Measurements from ENCODE around the gene PPP3CA.
A peak's percentile ranks its signal among the peaks of the same experiment; 100 is the strongest.

PPP3CA gene

DNA sequence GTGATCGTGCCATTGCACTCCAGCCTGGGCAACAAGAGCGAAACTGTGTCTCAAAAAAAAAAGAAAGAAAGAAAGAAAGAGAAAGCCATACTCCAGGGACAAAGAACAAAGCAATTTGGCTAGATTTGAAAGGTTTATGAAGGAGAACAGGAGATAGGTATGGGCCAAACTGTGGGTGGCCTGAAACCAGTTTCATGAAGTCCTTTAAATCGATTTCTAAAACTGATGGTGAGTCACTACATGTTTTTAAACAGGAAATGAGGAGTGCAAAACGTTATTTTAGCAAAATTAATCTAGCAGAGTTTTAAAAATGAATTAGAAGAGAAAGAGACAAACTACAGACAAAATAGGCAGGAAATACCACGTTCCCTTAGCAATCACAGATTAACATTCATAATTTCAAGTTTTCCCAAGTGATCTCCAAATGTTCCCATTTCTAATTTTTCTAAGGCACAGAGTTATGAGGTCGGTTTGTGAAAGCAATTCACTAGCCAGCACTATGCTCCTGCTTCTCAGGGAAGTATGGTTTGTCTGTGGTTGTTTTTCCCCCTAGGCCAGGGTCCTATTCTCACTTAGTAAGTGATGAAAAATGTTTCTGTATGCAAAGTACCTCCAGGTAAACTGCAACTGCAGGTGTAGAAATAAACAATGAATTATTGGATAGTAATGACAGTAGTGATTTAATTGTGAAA lies 190.6 kb downstream of the PPP3CA start:
- no peak for TF ChIP-seq CTCF (IDR thresholded peaks at IDR 0.05; ENCODE audit: insufficient read depth, low read depth, low read length, missing control alignments)
- DNase-seq (ENCODE audit: low read depth), result no peak
- no peak overlapping the region for H3K4me3 ChIP-seq (ENCODE audit: low read length)

DNA sequence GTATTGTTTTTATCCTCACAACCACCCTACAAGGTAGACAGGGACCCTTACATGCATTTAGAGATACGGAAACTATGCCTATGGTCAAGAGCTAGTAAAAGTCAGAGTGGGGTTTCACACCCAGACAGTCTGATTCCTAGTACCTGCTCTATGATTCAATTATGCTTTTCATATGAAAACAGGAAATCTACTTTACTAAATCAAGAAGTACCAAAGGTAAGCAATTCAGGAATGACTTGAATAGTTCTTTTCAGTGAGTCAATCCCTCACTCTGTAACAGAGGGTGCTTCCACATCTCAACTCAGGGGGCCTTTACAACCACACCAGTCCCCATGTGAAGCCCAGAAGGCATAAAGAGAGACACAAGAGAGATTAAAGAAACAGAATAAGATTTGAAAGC lies 191.4 kb downstream of the PPP3CA start:
- DNase-seq (ENCODE audit: low read depth), result peak; percentile 24
- TF ChIP-seq CTCF (IDR thresholded peaks at IDR 0.05; ENCODE audit: insufficient read depth, low read depth, low read length, missing control alignments), result no peak

DNA sequence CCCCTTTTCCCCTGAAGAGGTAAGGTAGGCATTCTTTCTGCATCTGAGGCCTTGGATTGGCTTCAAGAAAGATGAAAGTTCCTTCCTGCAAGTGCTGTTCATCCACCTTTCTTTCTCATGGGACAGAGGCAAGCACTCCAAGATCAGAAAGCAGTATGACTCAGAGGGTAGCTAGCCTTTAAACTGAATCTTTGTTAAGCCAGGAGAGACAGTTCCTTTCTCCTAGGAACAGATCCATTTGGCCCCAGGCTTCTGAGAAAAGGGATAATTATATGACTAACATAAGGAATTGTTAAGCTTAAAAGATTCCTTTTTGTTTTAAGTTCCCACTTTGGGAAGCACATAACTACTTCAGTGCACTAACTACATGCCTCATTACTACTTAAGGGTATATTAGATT lies 192.0 kb downstream of the PPP3CA start:
- TF ChIP-seq CTCF (IDR thresholded peaks at IDR 0.05; ENCODE audit: insufficient read depth, low read depth, low read length, missing control alignments), result no peak
- no peak overlapping the region for H3K4me3 ChIP-seq (ENCODE audit: low read length)
- DNase-seq (ENCODE audit: low read depth), result peak; percentile 89

More for the DNA sequence above, 191.4 kb downstream of the PPP3CA start:
- H3K4me3 ChIP-seq (ENCODE audit: low read length), result no peak overlapping the region

GRCh38 chr4:101153653-101154052 lies 193.7 kb downstream of the PPP3CA start:
- no peak for TF ChIP-seq CTCF (IDR thresholded peaks at IDR 0.05; ENCODE audit: insufficient read depth, low read depth, low read length, missing control alignments)
- no peak for DNase-seq (ENCODE audit: low read depth)
- H3K4me3 ChIP-seq (ENCODE audit: low read length), result no peak overlapping the region

DNA sequence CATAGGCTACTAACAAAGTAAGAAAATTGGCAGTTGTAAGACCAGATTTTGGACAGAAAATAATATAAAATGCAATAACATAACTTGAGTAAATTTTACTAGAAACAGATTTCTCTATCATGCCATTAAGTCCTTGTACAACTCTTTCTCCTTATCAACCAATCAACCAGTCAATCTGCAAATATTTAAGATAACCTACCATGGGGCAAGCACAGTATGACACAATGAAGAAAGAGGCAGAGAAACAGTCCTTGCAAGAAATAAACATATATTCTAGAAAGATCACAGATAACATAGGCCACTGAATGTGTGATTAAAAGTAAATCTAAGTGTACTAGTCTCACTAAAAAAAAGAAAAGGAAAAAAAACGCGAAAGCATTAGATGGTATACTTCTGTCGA lies 194.8 kb downstream of the PPP3CA start:
- no peak overlapping the region for H3K4me3 ChIP-seq (ENCODE audit: low read length)
- DNase-seq (ENCODE audit: low read depth), result no peak
- no peak for TF ChIP-seq CTCF (IDR thresholded peaks at IDR 0.05; ENCODE audit: insufficient read depth, low read depth, low read length, missing control alignments)

GRCh38 chr4:101148551-101148950 lies 198.8 kb downstream of the PPP3CA start:
- H3K4me3 ChIP-seq (ENCODE audit: low read length), result no peak overlapping the region
- TF ChIP-seq CTCF (IDR thresholded peaks at IDR 0.05; ENCODE audit: insufficient read depth, low read depth, low read length, missing control alignments), result no peak
- DNase-seq (ENCODE audit: low read depth), result no peak

GRCh38 chr4:101147283-101147682 lies 200.0 kb downstream of the PPP3CA start:
- no peak overlapping the region for H3K4me3 ChIP-seq (ENCODE audit: low read length)
- TF ChIP-seq CTCF (IDR thresholded peaks at IDR 0.05; ENCODE audit: insufficient read depth, low read depth, low read length, missing control alignments), result no peak
- DNase-seq (ENCODE audit: low read depth), result no peak

Data from epithelial cell of esophagus (primary cell).